ENCODE results near the gene MRPL14. TPM values are rescaled to one million over a fixed set of nuclear protein-coding genes. Genes with fewer than 3 reads are reported as not detected.

The MRPL14 gene
- total and polyA plus RNA-seq, 9 of the 15 experiments (the other 6 are each of a cell fraction or from before 2014, with no cell fraction given) = 126 to 424 (median 165) TPM

- TF ChIP-seq CREB1 (IDR thresholded peaks at IDR 0.05) (no peak), CREB1 (CRISPR knock-in tag; IDR thresholded peaks at IDR 0.05) (0 out of 2 replicates have a peak, but pooled peaks have one; percentile 12), GABPB2 (CRISPR knock-in tag; conservative IDR thresholded peaks at IDR 0.05) (0 out of 2 replicates have a peak, but pooled peaks have one; percentile 34), CBX3 (IDR thresholded peaks at IDR 0.05; ENCODE audit: borderline replicate concordance in 1 of 2, low read length in 2 of 2) (no peak; a peak in 1 of 3 replicates), SMARCC2 (IDR thresholded peaks at IDR 0.05; ENCODE audit: low read depth) (peak; percentile 49; the same call in 1 of the 2 replicates), KAT7 (CRISPR knock-in tag; IDR thresholded peaks at IDR 0.05; ENCODE audit: borderline replicate concordance) (0 out of 2 replicates have a peak, but pooled peaks have one; percentile 30), ZNF316 (IDR thresholded peaks at IDR 0.05) (0 out of 2 replicates have a peak, but pooled peaks have one; percentile 8), BRD9 (IDR thresholded peaks at IDR 0.05; ENCODE audit: low read depth, partially characterized antibody) (peak; percentile 18), ZNF518B (CRISPR knock-in tag; IDR thresholded peaks at IDR 0.05) (no peak), HMGN3 (IDR thresholded peaks at IDR 0.05; ENCODE audit: borderline replicate concordance, extremely low read depth, insufficient read length, low read depth, low read length) (peak; percentile 99), ZFP36 (IDR thresholded peaks at IDR 0.05; ENCODE audit: low read depth, low read length, partially characterized antibody) (no peak), SOX6 (IDR thresholded peaks at IDR 0.05) (peak; percentile 69), FUS (optimal IDR thresholded peaks at IDR 0.05; ENCODE audit: low read depth, low read length) (no peak), BACH1 (tag; IDR thresholded peaks at IDR 0.05) (no peak), POU5F1 (IDR thresholded peaks at IDR 0.05; ENCODE audit: borderline replicate concordance, low read depth, low read length, partially characterized antibody) (peak; percentile 18), NFYB (IDR thresholded peaks at IDR 0.05; ENCODE audit: extremely low read depth, insufficient read length) (no peak), TBP (optimal IDR thresholded peaks at IDR 0.05; ENCODE audit: low read depth, low read length) (no peak)
- TF ChIP-seq, protein P1, sequence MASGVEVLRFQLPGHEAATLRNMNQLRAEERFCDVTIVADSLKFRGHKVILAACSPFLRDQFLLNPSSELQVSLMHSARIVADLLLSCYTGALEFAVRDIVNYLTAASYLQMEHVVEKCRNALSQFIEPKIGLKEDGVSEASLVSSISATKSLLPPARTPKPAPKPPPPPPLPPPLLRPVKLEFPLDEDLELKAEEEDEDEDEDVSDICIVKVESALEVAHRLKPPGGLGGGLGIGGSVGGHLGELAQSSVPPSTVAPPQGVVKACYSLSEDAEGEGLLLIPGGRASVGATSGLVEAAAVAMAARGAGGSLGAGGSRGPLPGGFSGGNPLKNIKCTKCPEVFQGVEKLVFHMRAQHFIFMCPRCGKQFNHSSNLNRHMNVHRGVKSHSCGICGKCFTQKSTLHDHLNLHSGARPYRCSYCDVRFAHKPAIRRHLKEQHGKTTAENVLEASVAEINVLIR (CRISPR knock-in tag; IDR thresholded peaks at IDR 0.05) = 0 out of 2 replicates have a peak, but pooled peaks have one; percentile 18
- TF ChIP-seq, protein P2, sequence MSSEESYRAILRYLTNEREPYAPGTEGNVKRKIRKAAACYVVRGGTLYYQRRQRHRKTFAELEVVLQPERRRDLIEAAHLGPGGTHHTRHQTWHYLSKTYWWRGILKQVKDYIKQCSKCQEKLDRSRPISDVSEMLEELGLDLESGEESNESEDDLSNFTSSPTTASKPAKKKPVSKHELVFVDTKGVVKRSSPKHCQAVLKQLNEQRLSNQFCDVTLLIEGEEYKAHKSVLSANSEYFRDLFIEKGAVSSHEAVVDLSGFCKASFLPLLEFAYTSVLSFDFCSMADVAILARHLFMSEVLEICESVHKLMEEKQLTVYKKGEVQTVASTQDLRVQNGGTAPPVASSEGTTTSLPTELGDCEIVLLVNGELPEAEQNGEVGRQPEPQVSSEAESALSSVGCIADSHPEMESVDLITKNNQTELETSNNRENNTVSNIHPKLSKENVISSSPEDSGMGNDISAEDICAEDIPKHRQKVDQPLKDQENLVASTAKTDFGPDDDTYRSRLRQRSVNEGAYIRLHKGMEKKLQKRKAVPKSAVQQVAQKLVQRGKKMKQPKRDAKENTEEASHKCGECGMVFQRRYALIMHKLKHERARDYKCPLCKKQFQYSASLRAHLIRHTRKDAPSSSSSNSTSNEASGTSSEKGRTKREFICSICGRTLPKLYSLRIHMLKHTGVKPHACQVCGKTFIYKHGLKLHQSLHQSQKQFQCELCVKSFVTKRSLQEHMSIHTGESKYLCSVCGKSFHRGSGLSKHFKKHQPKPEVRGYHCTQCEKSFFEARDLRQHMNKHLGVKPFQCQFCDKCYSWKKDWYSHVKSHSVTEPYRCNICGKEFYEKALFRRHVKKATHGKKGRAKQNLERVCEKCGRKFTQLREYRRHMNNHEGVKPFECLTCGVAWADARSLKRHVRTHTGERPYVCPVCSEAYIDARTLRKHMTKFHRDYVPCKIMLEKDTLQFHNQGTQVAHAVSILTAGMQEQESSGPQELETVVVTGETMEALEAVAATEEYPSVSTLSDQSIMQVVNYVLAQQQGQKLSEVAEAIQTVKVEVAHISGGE (CRISPR knock-in tag; IDR thresholded peaks at IDR 0.05) = peak in 1 of 3 experiments; percentile 65; a peak in 2 of 6 replicates
Measured at GRCh38 chr6:44076356-44077213, 50.7 kb downstream of the MRPL14 start (continued).

Measured in K562 (cell line).